Epithelial cell of esophagus (primary cell): ENCODE data around the gene TK2.

Source experiments
- DNase-seq: peaks from one replicate; pipeline ENCODE4 v3.0.0; 2010; ENCODE audit warnings: low read depth
- H3K4me3 ChIP-seq: 2 replicates; pipeline ENCODE4 v1.5.1; 2011; ENCODE audit warnings: mild to moderate bottlenecking, low read length, control low read depth
- TF ChIP-seq, protein P1 (sequence below): IDR thresholded peaks from 2 replicates; pipeline ENCODE4 v1.5.1; 2011; ENCODE audit warnings: low read depth, mild to moderate bottlenecking, low read length, control low read depth, inconsistent platforms; ENCODE audit not compliant: insufficient read depth; ENCODE audit errors: missing control alignments

The TK2 gene

DNA sequence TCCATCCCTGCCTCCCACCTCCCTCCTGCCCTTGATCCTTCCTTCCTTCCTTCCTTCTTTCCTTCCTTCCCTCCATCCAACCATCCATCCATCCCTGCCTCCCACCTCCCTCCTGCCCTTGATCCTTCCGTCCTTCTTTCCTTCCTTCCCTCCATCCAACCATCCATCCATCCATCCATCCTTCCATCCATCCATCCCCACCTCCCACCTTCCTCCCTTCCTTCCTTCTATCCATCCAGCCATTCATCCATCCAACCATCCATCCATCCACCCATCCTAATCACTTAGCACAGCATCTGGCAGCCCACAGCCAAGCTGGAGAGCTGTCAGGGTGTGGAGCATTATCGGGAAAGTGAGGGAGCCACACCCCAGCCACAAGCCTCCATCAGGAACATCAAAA, 54.5 kb downstream of the TK2 start:
- H3K4me3 ChIP-seq = no peak overlapping the region
- TF ChIP-seq, protein P1, sequence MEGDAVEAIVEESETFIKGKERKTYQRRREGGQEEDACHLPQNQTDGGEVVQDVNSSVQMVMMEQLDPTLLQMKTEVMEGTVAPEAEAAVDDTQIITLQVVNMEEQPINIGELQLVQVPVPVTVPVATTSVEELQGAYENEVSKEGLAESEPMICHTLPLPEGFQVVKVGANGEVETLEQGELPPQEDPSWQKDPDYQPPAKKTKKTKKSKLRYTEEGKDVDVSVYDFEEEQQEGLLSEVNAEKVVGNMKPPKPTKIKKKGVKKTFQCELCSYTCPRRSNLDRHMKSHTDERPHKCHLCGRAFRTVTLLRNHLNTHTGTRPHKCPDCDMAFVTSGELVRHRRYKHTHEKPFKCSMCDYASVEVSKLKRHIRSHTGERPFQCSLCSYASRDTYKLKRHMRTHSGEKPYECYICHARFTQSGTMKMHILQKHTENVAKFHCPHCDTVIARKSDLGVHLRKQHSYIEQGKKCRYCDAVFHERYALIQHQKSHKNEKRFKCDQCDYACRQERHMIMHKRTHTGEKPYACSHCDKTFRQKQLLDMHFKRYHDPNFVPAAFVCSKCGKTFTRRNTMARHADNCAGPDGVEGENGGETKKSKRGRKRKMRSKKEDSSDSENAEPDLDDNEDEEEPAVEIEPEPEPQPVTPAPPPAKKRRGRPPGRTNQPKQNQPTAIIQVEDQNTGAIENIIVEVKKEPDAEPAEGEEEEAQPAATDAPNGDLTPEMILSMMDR = no peak
- no peak for DNase-seq

DNA sequence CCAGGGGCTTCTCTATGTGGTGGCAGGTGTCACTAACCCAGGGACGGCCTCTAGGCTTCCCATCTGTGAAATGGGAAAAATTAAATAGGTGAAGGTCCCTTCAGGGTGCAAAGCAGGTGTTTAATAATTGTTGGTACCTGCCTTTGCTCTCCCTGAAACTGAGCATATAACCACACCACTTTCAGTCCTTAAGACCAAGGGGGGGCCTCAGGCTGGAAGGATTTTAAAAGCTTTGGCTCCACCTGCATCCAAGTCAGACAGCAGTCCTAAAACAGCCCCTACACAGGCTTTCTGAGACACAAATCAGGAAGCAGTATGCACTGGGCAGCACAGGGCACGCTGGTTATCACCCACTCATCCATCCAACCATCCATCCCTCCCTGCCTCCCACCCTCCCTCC, 55.0 kb downstream of the TK2 start:
- TF ChIP-seq, protein P1 = no peak
- no peak overlapping the region for H3K4me3 ChIP-seq
- DNase-seq = no peak

DNA sequence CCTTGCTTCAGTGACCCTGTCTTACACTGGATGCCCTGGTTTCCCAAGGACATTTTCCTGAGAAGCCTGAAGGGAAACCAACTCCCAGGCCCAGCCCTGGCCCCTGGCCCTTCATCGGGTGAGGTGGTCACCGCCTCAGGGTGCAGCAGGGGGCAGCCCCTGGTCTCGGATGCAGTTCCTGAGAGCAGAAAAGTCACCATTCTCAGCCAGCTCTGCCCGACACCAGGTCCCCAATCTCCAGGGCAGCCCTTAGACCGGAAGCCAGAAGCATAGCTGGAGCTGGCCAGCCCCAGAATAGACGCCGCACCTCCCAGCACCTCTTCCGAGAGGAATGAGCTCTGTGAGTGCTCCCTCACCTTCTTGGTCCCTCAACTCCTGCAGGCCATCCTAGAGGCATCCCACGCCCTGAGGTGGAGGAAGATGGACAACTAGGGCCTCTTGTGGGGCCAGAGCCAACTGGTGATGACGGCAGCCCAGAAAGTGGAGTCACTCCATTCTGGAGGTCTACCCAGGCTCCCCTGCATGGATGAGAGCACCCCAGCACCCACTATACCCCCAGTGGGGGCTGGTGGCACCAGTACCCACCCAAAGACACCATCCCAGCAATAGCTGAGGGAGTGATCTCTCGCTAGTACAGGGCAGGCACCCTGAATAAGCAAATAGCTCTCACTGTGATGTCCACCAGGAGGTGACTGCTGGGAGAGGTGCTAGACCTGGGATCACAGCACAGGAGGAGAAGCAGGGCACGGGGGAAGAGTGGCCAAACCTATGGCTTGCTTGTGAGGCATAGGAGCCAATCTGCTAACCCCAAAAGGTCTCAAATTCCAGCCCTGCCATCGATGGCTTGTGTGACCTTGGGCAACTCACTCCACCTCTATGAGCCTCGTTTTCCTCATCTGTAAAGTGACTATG, 56.2 kb downstream of the TK2 start:
- H3K4me3 ChIP-seq = no peak overlapping the region
- no peak for DNase-seq
- TF ChIP-seq, protein P1 = no peak

DNA sequence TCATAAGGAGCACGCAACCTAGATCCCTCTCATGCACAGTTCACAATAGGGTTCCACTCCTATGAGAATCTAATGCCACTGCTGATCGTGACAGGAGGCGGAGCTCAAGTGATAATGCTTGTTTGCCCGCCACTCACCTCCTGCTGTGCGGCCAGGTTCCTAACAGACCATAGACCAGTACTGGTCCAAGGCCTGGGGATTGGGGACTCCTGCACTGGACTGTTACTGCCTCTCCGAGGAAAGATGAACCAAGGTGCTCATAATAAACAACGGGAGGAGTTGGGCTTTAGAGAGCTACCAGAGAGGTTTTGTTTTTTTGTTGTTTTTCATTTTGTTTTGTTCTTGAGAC, 58.2 kb downstream of the TK2 start:
- no peak for DNase-seq
- no peak overlapping the region for H3K4me3 ChIP-seq
- TF ChIP-seq, protein P1 = no peak

DNA sequence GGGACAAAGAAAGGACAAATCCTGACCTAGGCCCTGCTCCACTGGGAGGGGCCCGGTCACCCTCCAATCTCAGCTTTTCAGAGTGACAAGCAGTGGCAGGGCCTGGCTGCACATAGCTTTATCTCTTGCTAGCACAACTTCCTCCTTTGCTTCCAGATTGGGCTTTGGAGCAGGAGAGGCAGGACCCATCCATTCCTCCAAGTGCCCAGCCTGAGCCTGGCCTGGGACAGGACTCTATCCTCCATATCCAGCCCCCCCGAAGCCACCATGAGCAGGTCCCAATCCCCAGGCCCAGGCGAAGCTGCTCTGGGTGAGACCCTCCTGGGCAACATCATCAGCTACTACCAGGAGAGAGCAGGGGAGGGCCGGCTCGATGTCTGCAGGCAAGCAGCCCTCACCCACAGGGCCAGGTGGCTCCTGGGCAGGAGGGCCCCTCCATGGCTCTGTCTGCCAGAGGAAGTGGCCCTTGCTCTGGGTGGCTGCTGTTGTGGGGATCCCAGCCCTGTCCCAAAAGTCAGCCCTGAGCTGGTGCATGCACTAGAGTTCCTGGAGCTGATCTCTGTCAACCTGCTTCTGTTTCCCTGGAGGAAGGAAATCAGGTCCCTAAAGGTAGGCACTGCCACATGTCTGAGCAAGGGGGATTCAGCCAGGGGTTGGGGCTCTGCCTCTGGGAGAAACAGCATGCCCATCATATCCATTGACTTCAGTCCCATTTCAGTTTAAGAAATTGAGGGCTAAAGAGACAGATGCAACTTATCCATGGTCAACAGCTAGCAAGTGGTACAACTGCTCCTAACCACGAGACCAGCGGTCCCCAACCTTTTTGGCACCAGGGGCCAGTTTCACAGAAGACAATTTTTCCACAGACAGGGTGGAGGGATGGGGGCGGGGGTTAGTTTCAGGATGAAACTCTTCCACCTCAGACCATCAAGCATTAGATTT, 58.9 kb downstream of the TK2 start:
- DNase-seq = no peak
- TF ChIP-seq, protein P1 = no peak
- no peak overlapping the region for H3K4me3 ChIP-seq

DNA sequence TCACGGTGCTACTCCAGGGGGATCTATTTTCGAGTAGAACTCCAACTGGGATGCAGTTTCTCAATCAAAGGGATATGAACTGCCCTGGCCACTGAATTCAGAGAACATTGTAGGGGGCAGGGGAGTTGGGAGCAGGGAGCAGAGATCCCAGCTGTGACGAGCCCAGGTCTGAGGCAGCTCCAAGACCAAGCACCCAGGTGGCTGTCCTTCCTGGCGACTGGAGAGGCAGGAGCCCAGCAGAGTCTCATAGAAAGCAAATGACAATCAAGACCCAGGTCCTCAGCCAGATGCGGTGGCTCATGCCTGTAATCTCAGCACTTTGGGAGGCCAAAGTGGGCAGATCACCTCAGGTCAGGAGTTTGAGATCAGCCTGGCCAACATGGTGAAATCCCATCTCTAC, 60.1 kb downstream of the TK2 start:
- no peak overlapping the region for H3K4me3 ChIP-seq
- no peak for DNase-seq
- TF ChIP-seq, protein P1 = no peak

DNA sequence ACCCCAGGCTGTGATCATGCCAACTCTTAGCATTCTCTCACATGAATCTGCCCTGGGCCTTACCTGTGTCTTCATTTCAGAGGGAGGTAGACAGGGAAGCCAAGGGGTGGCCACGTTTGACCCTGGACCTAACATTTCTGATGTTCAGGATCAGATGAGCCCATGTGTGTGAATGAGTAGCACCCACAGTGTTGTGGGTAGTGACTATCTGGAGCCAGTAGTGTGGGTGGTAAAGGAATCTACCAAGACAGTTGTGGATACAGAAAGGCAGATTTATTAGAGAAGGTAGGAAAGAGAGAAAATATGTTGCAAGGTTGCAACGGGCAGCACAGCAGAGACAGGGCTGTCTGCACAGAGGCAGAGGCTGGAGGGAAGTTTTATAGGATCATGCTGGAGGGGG, 60.5 kb downstream of the TK2 start:
- DNase-seq = no peak
- TF ChIP-seq, protein P1 = no peak
- no peak overlapping the region for H3K4me3 ChIP-seq
